Measurements from ENCODE around the gene DOCK6. TPM values are rescaled to one million over a fixed set of nuclear protein-coding genes. Genes with fewer than 3 reads are reported as not detected.

Gene DOCK6
- total RNA-seq, 2 donors from 2014 or later, result 93.8 to 111 TPM

DNA sequence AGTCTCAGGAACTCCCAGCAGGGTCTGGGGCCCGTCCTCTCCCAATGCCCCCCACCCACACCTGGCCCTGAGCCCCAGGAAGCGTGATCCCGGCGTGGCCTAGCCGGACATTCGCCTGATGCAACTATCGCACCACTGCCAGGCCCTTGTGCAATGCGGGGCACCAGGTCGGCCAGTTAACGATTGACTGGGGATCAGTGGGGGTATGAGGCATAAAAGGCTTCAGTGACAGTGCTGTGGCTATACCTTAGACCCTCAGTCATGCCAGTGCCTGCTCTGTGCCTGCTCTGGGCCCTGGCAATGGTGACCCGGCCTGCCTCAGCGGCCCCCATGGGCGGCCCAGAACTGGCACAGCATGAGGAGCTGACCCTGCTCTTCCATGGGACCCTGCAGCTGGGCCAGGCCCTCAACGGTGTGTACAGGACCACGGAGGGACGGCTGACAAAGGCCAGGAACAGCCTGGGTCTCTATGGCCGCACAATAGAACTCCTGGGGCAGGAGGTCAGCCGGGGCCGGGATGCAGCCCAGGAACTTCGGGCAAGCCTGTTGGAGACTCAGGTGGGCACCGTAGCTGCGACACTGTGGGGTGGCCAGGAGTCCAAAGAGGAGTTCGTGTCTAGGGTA, 22.8 kb downstream of the DOCK6 start, which contains the start of gene ANGPTL8:
Gene ANGPTL8 (plus strand): TSS at position 243 of the 624 bp plus-strand sequence. CDS start 19 bp downstream, at position 262.
- Mint-ChIP-seq H3K9me3 (no peaks in the 10 kb centered on the region), H3K4me1 (peaks cover 6% of the 10 kb centered on the region), H3K36me3 (ENCODE audit: low read depth) (peaks cover 51% of the 10 kb centered on the region), H3K4me3 (no peak within 1 kb of the TSS), H3K27me3 (ENCODE audit: insufficient read depth) (no peaks in the 10 kb centered on the region), H3K27ac (no peak within 1 kb of the TSS)
- Histone ChIP-seq H3K36me3 (ENCODE audit: control insufficient read depth, insufficient read depth, low read length) (peaks cover 34% of the 10 kb centered on the region), H3K27me3 (ENCODE audit: control insufficient read depth, insufficient read depth, low read length, poor library complexity, severe bottlenecking) (no peaks in the 10 kb centered on the region), H3K9me3 (ENCODE audit: control insufficient read depth, low read length) (no peaks in the 10 kb centered on the region), H3K4me3 (ENCODE audit: low read length) (no peak within 1 kb of the TSS), H3K9ac (ENCODE audit: extremely low read depth, low read length, poor library complexity, severe bottlenecking) (no peak within 1 kb of the TSS), H3K27ac (ENCODE audit: low read depth, low read length) (no peak within 1 kb of the TSS), H3K4me1 (ENCODE audit: control insufficient read depth, insufficient read depth, low read length) (peaks cover 5% of the 10 kb centered on the region)
- no peak for TF ChIP-seq CTCF (conservative IDR thresholded peaks at IDR 0.05)
- WGBS, 2 experiments (ENCODE audit: insufficient coverage in 1 of 2, insufficient read length in 1 of 2), result 93 to 96% methylated on average over 13 to 23 of the region's 23 CpGs
- no peak for DNase-seq

GRCh38 chr19:11238781-11239376, 23.4 kb downstream of the DOCK6 start:
- Histone ChIP-seq H3K27me3 (ENCODE audit: control insufficient read depth, insufficient read depth, low read length, poor library complexity, severe bottlenecking) (no peaks in the 10 kb centered on the region), H3K9me3 (ENCODE audit: control insufficient read depth, low read length) (no peaks in the 10 kb centered on the region), H3K9ac (ENCODE audit: extremely low read depth, low read length, poor library complexity, severe bottlenecking) (no peak overlapping the region), H3K4me1 (ENCODE audit: control insufficient read depth, insufficient read depth, low read length) (peaks cover 5% of the 10 kb centered on the region), H3K4me3 (ENCODE audit: low read length) (no peak overlapping the region), H3K27ac (ENCODE audit: low read depth, low read length) (no peak overlapping the region), H3K36me3 (ENCODE audit: control insufficient read depth, insufficient read depth, low read length) (peaks cover 35% of the 10 kb centered on the region)
- no peaks in the 10 kb centered on the region for H3K9me3 Mint-ChIP-seq
- no peak overlapping the region for H3K4me3 Mint-ChIP-seq
- no peak for TF ChIP-seq CTCF (conservative IDR thresholded peaks at IDR 0.05)
- H3K27me3 Mint-ChIP-seq (ENCODE audit: insufficient read depth), result no peaks in the 10 kb centered on the region
- DNase-seq, result no peak
- 98 to 100% methylated on average over 3 to 6 of the region's 6 CpGs for WGBS, 2 experiments (ENCODE audit: insufficient coverage in 1 of 2, insufficient read length in 1 of 2)
- H3K36me3 Mint-ChIP-seq (ENCODE audit: low read depth), result peaks cover 55% of the 10 kb centered on the region
- no peak overlapping the region for H3K27ac Mint-ChIP-seq
- H3K4me1 Mint-ChIP-seq, result peaks cover 6% of the 10 kb centered on the region

DNA sequence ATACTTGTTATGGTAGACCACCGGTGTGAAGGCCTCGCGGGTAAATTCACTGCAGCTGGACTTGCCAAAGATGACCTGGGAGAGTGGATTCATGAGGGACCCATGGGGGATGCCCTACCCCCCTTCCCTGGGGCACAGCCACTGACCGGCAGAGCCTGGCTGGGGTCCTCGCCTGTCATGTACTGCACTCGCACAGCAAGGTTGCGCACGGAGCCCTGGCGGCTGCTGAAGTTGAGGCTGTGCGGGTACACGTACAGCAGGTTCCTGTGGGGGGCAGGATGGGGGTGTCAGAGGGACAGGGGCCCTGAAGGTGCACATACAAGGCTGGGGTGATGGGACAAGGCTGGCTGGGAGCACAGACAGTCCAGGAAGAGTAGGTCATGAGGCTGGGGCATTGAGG, 24.3 kb downstream of the DOCK6 start:
- no peak overlapping the region for H3K4me3 Mint-ChIP-seq
- no peak overlapping the region for H3K27ac Mint-ChIP-seq
- H3K4me3 ChIP-seq (ENCODE audit: low read length), result no peak overlapping the region
- H3K4me1 Mint-ChIP-seq, result peaks cover 6% of the 10 kb centered on the region
- no peak for TF ChIP-seq CTCF (conservative IDR thresholded peaks at IDR 0.05)
- H3K4me1 ChIP-seq (ENCODE audit: control insufficient read depth, insufficient read depth, low read length), result peaks cover 5% of the 10 kb centered on the region
- no peaks in the 10 kb centered on the region for H3K9me3 Mint-ChIP-seq
- H3K27me3 Mint-ChIP-seq (ENCODE audit: insufficient read depth), result no peaks in the 10 kb centered on the region
- no peaks in the 10 kb centered on the region for H3K9me3 ChIP-seq (ENCODE audit: control insufficient read depth, low read length)
- 93 to 94% methylated on average over 7 to 11 of the region's 11 CpGs for WGBS, 2 experiments (ENCODE audit: insufficient coverage in 1 of 2, insufficient read length in 1 of 2)
- H3K36me3 ChIP-seq (ENCODE audit: control insufficient read depth, insufficient read depth, low read length), result peaks cover 37% of the 10 kb centered on the region
- no peak overlapping the region for H3K9ac ChIP-seq (ENCODE audit: extremely low read depth, low read length, poor library complexity, severe bottlenecking)
- no peak for DNase-seq
- H3K36me3 Mint-ChIP-seq (ENCODE audit: low read depth), result peaks cover 60% of the 10 kb centered on the region
- H3K27me3 ChIP-seq (ENCODE audit: control insufficient read depth, insufficient read depth, low read length, poor library complexity, severe bottlenecking), result no peaks in the 10 kb centered on the region
- no peak overlapping the region for H3K27ac ChIP-seq (ENCODE audit: low read depth, low read length)

Measured in endodermal cell (in vitro differentiated cells).